Keratinocyte (primary cell): ENCODE measurements around the gene METTL8. TPM values are rescaled to one million over a fixed set of nuclear protein-coding genes. Genes with fewer than 3 reads are reported as not detected.

Source experiments
- DNase-seq: peaks from one replicate; pipeline ENCODE4 v3.0.0-alpha.2; 2011; ENCODE audit warnings: low read depth, missing footprints, low spot score
- FAIRE-seq: peaks from 2 replicates; lab custom pipeline; 2011; peaks lifted over from hg19 to GRCh38; lab: Jason Lieb, UNC
- H2AFZ ChIP-seq: 2 replicates; pipeline ENCODE4 v1.6.0; 2012; ENCODE audit warnings: low read length, control low read depth, inconsistent platforms; ENCODE audit not compliant: control insufficient read depth
- H3K27ac ChIP-seq: 2 replicates; pipeline ENCODE4 v1.5.1; 2011; ENCODE audit warnings: low read length; ENCODE audit not compliant: control insufficient read depth, insufficient read depth
- H3K27me3 ChIP-seq: 3 replicates; pipeline ENCODE4 v1.6.0; 2011; ENCODE audit warnings: low read length; ENCODE audit not compliant: control insufficient read depth, insufficient read depth; ENCODE audit errors: extremely low read depth
- H3K36me3 ChIP-seq, 2 experiments: 2 replicates in 1 of 2; 3 replicates in 1 of 2; pipeline ENCODE4 v1.5.1; 2011; ENCODE audit warnings: low read length in 2 of 2, mild to moderate bottlenecking in 1 of 2; ENCODE audit not compliant: control insufficient read depth in 2 of 2, insufficient read depth in 2 of 2; ENCODE audit errors: extremely low read depth in 1 of 2
- H3K4me1 ChIP-seq: 3 replicates; pipeline ENCODE4 v1.5.1; 2011; ENCODE audit warnings: low read length; ENCODE audit not compliant: control insufficient read depth, insufficient read depth; ENCODE audit errors: extremely low read depth
- H3K4me2 ChIP-seq: 3 replicates; pipeline ENCODE4 v1.6.0; 2011; ENCODE audit warnings: low read depth, low read length; ENCODE audit not compliant: control insufficient read depth, insufficient read depth; ENCODE audit errors: extremely low read depth
- H3K4me3 ChIP-seq, 3 experiments: fragments of 200-600 bp in 1 of 3; sonication (generic) in 1 of 3; 2 replicates in 2 of 3; 3 replicates in 1 of 3; pipeline ENCODE4 v1.5.1; 2011 to 2016; ENCODE audit warnings: low read length in 3 of 3, mild to moderate bottlenecking in 3 of 3, control low read depth in 2 of 3, inconsistent platforms in 1 of 3, low read depth in 1 of 3, mixed read lengths in 1 of 3, mixed run types in 1 of 3, moderate library complexity in 1 of 3; ENCODE audit not compliant: control insufficient read depth in 2 of 3, insufficient read depth in 2 of 3; ENCODE audit errors: extremely low read depth in 1 of 3
- H3K79me2 ChIP-seq: 2 replicates; pipeline ENCODE4 v1.6.0; 2012; ENCODE audit warnings: low read length; ENCODE audit not compliant: control insufficient read depth, insufficient read depth
- H3K9ac ChIP-seq: 3 replicates; pipeline ENCODE4 v1.6.0; 2011; ENCODE audit warnings: low read length; ENCODE audit not compliant: control insufficient read depth, insufficient read depth; ENCODE audit errors: extremely low read depth
- H3K9me1 ChIP-seq: 3 replicates; pipeline ENCODE4 v1.6.0; 2011; ENCODE audit warnings: low read length; ENCODE audit not compliant: control insufficient read depth, insufficient read depth; ENCODE audit errors: extremely low read depth
- H3K9me3 ChIP-seq: 2 replicates; pipeline ENCODE4 v1.5.1; 2012; ENCODE audit warnings: low read depth, low read length; ENCODE audit not compliant: control insufficient read depth
- H4K20me1 ChIP-seq: 3 replicates; pipeline ENCODE4 v1.6.0; 2011; ENCODE audit warnings: low read length; ENCODE audit not compliant: control insufficient read depth, insufficient read depth; ENCODE audit errors: extremely low read depth
- CTCF ChIP-seq, 3 experiments: IDR thresholded peaks in 1 of 3; conservative IDR thresholded peaks in 1 of 3; optimal IDR thresholded peaks in 1 of 3; 2 replicates in 2 of 3; 3 replicates in 1 of 3; pipeline versions ENCODE3 to v1.5.1; 2011; ENCODE audit warnings: low read length in 3 of 3, mild to moderate bottlenecking in 3 of 3, moderate library complexity in 2 of 3, control low read depth in 1 of 3, inconsistent platforms in 1 of 3; ENCODE audit not compliant: insufficient read depth in 2 of 3; ENCODE audit errors: extremely low read depth in 1 of 3
- EZH2 ChIP-seq: IDR thresholded peaks from one replicate; pipeline ENCODE4 v1.6.1; 2012; ENCODE audit warnings: inconsistent platforms, mild to moderate bottlenecking, low read length, moderate library complexity
- dilution Hi-C: fragments of 300-500 bp; cut with MboI; formaldehyde crosslinking; loops from one replicate; pipeline ENCODE4 v1.7.0; 2020; ENCODE audit warnings: low sequenced_read_pairs; ENCODE audit not compliant: extremely low pct_ligation_motif_present
- polyA plus RNA-seq, 5 experiments: library from polyadenylated mRNA; depleted of rRNA in 3 of 5; stranded (reverse) in 3 of 5; stranded (forward) in 1 of 5; unstranded in 1 of 5; fragments of >200 nt; gene quantifications; 1 replicate in 1 of 5; 2 replicates in 3 of 5; 3 replicates in 1 of 5; pipeline versions ENCODE4 v1.2.1 to v1.2.3, GENCODE V29; 2011 to 2012; ENCODE audit warnings: missing spikeins in 2 of 5, low read depth in 1 of 5, low replicate concordance in 1 of 5

METTL8 gene
- polyA plus RNA-seq, 1 donor (not counting 4 experiments of a cell fraction or from before 2014, with no cell fraction given) = 81.2 TPM

DNA sequence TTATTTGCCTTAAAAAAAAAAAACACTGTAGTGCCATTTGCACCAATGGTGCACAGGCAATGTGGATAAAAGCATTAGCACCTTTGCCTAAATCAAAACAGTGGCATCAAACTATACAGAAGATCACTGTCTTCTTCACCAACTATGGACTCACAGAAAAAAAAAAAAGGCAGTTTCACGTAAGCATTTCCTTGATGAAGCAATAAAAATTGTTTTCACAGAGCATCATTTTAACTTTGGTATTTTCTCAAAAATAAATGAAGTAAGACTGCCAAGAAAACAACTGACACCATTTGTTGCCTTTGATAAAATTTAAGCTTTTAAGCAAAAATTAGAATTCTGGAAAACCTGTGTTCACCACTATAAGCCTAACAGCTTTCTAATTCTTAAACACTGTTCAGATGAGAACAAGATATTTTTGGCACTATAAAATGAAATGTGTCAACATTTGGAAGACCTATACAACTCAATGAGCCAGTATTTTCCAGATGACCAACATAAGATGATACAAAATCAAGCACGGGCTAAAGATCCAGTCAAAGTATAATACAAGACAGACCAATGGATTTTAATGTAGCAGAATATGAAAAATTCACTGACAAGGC is 21.1 kb downstream of the METTL8 start:
- no peaks in the 10 kb centered on the region for H3K9me3 ChIP-seq
- H3K9ac ChIP-seq = no peak overlapping the region
- peaks cover 58% of the 10 kb centered on the region for H3K79me2 ChIP-seq
- no peaks in the 10 kb centered on the region for H4K20me1 ChIP-seq
- dilution Hi-C loops = no loop called here
- H2AFZ ChIP-seq = no peak overlapping the region
- no peaks in the 10 kb centered on the region for H3K36me3 ChIP-seq
- no peak for FAIRE-seq
- no peak overlapping the region for H3K27ac ChIP-seq
- no peak for TF ChIP-seq EZH2
- no peak for TF ChIP-seq CTCF (optimal IDR thresholded peaks at IDR 0.05 in 1 of 3, IDR thresholded peaks at IDR 0.05 in 1 of 3, conservative IDR thresholded peaks at IDR 0.05 in 1 of 3; ENCODE audit: extremely low read depth in 1 of 3, insufficient read depth in 2 of 3, low read length in 3 of 3)
- H3K4me1 ChIP-seq = peaks cover 38% of the 10 kb centered on the region
- no peak overlapping the region for H3K4me3 ChIP-seq
- H3K4me2 ChIP-seq = no peak overlapping the region
- H3K27me3 ChIP-seq = no peaks in the 10 kb centered on the region
- H3K9me1 ChIP-seq = no peaks in the 10 kb centered on the region
- DNase-seq = no peak

- no peak overlapping the region for H3K27ac ChIP-seq
- dilution Hi-C loops = no loop called here
- H3K4me2 ChIP-seq = no peak overlapping the region
- FAIRE-seq (no peak), DNase-seq (no peak)
- H3K4me1 ChIP-seq = peaks cover 38% of the 10 kb centered on the region
- no peaks in the 10 kb centered on the region for H4K20me1 ChIP-seq
- H3K9me1 ChIP-seq = no peaks in the 10 kb centered on the region
- H2AFZ ChIP-seq = no peak overlapping the region
- H3K79me2 ChIP-seq = peaks cover 63% of the 10 kb centered on the region
- H3K9ac ChIP-seq = no peak overlapping the region
- TF ChIP-seq EZH2 (no peak), CTCF (optimal IDR thresholded peaks at IDR 0.05 in 1 of 3, IDR thresholded peaks at IDR 0.05 in 1 of 3, conservative IDR thresholded peaks at IDR 0.05 in 1 of 3; ENCODE audit: extremely low read depth in 1 of 3, insufficient read depth in 2 of 3, low read length in 3 of 3) (no peak)
- no peak overlapping the region for H3K4me3 ChIP-seq
- no peaks in the 10 kb centered on the region for H3K9me3 ChIP-seq
- H3K27me3 ChIP-seq = no peaks in the 10 kb centered on the region
- H3K36me3 ChIP-seq = peaks cover 2 to 4% of the 10 kb centered on the region in 2 experiments
Observed at GRCh38 chr2:171411791-171412483, 21.9 kb downstream of the METTL8 start.
